ENCODE data around the gene CAMTA1.

Gene CAMTA1

DNA sequence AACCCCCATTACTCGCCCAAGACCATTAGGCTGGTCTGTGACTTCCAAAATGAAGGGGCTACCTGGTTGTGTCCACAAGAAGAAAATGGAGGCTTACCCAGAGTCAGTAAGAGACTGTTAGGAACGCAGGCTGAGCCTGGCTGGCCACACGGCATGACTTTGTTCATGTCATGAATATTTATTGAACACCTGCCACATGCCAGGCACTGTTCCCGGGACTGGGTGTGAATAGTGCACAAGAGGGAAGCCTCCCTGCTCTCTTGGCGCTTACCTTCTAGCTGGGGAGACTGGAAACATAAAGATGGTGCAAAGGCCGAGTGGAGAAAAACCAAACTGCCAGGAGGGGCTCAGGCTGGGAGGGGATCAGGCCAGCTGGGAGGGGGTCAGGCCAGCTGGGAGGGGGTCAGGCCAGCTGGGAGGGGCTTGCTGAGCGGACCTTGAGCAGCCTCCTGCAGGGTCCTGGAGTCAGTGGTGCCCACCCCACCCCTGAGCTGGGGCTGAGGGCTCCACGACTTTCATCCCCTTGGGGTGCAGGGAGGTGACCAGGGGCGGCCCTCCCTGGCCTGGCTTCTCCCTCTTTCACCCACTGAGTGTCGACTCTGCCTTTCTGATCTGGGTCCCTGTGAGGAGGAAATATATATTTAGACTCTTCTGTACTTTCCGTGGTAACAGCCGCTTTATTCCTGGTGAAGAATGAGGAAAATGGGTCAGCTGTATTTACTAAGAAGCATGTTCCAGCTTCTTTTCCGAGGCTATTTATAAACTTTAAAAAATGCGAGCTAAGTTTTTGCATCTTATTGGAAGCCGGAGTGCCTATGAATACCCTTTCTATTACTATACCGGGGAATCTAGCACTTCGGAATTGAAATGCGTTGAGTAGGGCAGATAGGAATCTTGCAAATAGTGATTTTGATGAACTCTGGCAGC is 139.0 kb downstream of the CAMTA1 start:
- H3K4me3 ChIP-seq (ENCODE audit: low read length), result no peak overlapping the region
- TF ChIP-seq, protein P1, sequence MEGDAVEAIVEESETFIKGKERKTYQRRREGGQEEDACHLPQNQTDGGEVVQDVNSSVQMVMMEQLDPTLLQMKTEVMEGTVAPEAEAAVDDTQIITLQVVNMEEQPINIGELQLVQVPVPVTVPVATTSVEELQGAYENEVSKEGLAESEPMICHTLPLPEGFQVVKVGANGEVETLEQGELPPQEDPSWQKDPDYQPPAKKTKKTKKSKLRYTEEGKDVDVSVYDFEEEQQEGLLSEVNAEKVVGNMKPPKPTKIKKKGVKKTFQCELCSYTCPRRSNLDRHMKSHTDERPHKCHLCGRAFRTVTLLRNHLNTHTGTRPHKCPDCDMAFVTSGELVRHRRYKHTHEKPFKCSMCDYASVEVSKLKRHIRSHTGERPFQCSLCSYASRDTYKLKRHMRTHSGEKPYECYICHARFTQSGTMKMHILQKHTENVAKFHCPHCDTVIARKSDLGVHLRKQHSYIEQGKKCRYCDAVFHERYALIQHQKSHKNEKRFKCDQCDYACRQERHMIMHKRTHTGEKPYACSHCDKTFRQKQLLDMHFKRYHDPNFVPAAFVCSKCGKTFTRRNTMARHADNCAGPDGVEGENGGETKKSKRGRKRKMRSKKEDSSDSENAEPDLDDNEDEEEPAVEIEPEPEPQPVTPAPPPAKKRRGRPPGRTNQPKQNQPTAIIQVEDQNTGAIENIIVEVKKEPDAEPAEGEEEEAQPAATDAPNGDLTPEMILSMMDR (conservative IDR thresholded peaks at IDR 0.05; ENCODE audit: low read length), result no peak
- no peak for DNase-seq (ENCODE audit: low read depth)

- no peak overlapping the region for H3K4me3 ChIP-seq (ENCODE audit: low read length)
- TF ChIP-seq, protein P1 (conservative IDR thresholded peaks at IDR 0.05; ENCODE audit: low read length), result no peak
- DNase-seq (ENCODE audit: low read depth), result no peak
These were observed 139.6 kb downstream of the CAMTA1 start for GRCh38 chr1:6924891-6925290.

DNA sequence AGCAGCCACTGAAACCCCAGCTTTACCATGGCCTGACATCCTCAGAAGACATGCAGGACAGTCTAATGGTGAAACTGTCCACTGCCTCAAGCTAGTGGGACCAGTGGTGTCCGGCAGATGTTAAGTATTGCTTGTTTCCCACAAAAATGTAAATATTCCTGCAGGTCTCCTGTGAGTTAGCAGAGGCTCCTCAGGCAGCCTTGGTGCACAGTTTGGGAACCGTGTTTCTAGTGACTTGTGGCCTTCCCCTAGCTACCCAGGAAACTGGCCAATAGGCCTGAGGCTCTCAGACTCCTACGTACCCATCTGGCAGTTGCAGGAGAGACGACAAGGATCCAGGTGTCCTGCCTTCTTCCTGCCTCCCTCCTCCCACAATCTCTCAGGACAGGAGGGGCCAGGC is 142.4 kb downstream of the CAMTA1 start:
- H3K4me3 ChIP-seq (ENCODE audit: low read length), result no peak overlapping the region
- no peak for DNase-seq (ENCODE audit: low read depth)
- TF ChIP-seq, protein P1 (conservative IDR thresholded peaks at IDR 0.05; ENCODE audit: low read length), result no peak

- TF ChIP-seq, protein P1 (conservative IDR thresholded peaks at IDR 0.05; ENCODE audit: low read length), result no peak
- no peak overlapping the region for H3K4me3 ChIP-seq (ENCODE audit: low read length)
- no peak for DNase-seq (ENCODE audit: low read depth)
These were observed 143.0 kb downstream of the CAMTA1 start for GRCh38 chr1:6928106-6928885.

GRCh38 chr1:6930732-6931300 is 145.6 kb downstream of the CAMTA1 start:
- H3K4me3 ChIP-seq (ENCODE audit: low read length), result no peak overlapping the region
- DNase-seq (ENCODE audit: low read depth), result no peak
- TF ChIP-seq, protein P1 (conservative IDR thresholded peaks at IDR 0.05; ENCODE audit: low read length), result no peak

- H3K4me3 ChIP-seq (ENCODE audit: low read length), result no peak overlapping the region
- TF ChIP-seq, protein P1 (conservative IDR thresholded peaks at IDR 0.05; ENCODE audit: low read length), result no peak
- no peak for DNase-seq (ENCODE audit: low read depth)
These were observed 150.2 kb downstream of the CAMTA1 start for GRCh38 chr1:6935361-6935883.
